SHP77 (cell line): ENCODE results near the gene OLAH.
"Not testable (repeated sequence)": the region's sequence is repeated elsewhere in the genome, so short reads cannot be mapped to it uniquely, and the experiment has no call there.

Source experiments
- DNase-seq, 2 experiments: peaks; one replicate each; lab custom pipeline; 2025; lab: John Stamatoyannopoulos, UW

The OLAH gene

DNA sequence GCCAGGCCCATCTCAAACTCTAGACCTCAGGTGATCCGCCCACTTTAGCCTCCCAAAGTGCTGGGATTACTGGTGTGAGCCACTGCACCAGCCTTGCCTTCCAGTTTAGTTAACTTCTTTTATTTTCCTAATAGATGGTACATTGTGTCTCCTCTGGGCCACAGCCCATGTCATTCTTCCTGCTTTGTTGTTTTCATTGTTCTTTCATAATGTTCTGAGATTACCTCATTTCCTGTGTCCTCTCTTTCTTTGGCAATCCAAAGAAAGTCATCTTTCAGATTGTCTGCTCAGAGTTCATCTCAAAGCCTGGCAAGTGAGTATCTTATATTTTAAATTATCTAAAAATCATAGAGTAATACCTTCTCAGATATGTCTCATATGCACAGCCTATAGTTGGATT lies at the start of gene OLAH:
OLAH (plus strand) TSS at position 270 of the 400 bp plus-strand sequence. CDS start 3,346 bp downstream, outside the sequence.
- DNase-seq = no peak

DNA sequence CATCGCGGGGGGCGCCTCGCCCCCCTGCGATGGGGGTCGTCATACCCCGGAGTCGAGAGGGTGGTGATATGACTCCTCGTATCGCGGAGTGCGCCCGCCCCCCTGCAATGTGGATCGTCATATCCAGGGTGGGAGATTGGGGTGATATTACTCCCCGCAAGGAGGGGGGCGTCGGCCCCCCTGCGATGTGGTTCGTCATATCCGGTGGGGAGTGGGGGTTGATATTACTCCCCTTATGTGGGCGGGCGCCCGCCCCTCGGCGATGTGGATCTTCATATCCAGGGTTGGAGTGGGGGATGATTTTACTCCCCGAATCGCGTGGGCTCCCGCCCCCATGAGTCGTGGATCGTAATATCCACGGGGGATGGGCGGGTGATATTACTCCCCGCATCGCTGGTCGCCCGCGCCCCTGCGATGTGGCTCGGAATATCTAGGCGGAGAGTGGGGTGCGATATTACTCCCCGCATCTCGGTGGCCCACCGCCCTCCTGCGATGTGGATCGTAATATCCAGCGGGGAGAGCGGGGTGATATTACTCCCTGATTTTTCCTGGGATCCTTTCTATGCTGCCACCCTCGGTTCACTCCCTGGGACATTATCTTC lies 47.7 kb upstream of the OLAH start:
- DNase-seq = no peak

DNA sequence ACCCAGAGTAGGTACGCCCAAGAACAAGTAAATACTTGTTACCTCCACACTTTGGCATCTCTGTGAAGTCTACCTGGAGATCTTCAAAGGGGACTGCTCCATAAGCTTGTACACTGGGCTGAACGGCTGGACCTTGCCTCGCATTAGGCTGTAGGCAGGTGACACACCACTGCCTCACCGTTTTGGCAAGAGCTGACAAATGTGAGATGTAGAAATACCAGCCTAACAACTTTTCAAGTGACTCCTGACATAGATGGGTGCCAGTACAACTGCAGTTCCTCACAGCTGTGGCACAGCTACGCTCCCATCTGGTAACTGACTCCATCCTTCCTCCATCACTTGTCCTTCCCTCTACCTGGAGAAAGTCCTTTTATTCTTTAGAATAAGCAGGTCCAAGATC lies 30.2 kb upstream of the OLAH start:
- not testable (repeated sequence) for DNase-seq

DNA sequence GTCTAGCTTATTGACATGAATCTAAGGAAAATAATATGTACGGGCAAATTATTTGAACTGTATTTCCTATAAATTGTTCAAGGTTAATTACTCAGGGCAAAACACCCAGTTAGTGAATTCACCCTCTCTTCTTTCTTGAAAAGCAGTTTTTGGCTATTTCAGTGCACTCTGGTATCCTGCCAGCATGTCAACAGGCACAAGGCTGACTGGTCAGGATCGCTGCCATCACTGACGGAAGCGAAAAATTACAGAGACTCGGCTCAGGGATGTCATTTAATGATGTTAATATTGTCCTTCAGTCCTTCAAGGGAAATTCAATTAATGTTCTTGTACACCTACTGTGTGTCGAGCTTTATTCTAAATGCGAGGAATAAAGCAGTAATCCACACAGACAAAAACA lies 28.3 kb upstream of the OLAH start:
- no peak for DNase-seq

DNA sequence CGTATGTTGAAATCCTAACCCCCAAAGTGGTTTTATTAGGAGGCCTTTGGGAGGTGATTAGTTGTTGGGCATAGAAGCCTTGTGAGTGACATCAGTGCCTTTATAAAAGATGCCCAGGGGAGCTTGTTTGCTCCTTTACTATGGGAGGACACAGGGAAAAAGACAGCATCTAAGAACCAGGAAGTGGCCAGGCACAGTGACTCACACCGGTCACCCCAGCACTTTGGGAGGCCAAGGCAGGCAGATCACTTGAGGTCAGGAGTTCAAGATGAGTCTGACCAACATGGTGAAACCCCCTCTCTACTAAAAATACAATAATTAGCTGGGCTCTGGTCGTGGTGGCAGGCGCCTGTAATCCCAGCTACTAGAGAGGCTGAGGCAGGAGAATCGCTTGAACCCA lies 22.8 kb upstream of the OLAH start:
- not testable (repeated sequence) for DNase-seq

DNA sequence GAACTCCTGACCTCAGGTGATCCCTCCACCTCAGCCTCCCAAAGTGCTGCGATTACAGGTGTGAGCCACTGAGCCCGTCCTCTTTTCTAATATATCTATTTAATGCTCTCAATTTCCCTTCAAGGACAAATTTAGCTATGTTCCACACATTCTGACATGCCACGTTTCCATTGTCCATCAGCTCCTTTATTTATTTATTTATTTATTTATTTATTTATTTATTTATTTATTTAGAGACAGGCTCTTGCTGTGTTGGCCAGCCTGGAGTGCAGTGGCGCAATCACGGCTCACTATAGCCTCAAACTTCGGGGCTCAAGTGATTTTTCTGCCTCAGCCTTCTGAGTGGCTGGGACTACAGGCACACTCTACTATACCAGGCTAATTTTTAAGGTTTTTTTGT lies 20.7 kb upstream of the OLAH start:
- not testable (repeated sequence) for DNase-seq

DNA sequence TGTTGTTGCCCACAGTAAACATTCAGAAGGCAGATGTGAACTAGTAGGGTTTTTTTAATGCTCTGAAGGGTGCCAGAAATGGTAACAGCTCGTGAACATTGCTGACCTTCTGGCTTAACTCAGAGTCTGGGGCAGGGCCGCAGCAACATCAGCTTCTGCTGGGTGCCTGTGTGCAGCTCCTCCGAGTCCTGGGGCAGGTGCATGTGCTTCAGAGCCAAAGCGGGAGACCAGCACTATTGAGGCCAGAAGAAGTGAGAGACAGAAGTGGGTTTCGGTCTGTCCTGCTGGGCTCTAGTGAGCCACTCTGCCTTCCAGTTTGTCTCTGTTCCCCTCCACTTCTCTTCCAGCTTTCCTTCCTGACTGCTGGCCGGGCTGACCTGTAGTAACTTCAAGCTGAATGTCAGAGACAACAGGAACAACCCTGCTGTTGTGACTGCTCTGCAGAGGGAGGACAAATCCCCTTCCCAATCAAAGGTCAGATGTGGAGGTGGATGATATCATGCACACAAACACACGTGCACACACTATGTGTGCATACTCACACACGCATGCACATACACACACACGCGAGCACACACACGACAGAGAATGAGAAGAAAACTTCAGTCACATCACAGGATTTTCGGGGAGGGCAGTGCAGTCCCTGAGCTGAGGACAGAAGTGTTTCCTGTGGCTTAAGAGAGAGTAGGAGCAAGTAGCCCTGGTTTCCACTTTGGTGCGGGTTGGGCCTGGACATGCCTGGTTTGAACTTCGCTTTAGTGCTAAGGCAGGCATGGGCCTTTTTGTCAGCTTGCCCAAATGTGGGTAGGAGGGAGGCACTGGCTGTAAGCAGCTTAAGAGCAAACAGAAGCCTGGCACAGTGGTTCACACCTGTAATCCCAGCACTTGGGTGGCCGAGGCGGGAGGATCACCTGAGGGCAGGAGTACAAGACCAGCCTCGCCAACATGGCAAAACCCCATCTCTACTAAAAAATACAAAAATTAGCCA lies 19.4 kb upstream of the OLAH start:
- DNase-seq = not testable (repeated sequence)

DNA sequence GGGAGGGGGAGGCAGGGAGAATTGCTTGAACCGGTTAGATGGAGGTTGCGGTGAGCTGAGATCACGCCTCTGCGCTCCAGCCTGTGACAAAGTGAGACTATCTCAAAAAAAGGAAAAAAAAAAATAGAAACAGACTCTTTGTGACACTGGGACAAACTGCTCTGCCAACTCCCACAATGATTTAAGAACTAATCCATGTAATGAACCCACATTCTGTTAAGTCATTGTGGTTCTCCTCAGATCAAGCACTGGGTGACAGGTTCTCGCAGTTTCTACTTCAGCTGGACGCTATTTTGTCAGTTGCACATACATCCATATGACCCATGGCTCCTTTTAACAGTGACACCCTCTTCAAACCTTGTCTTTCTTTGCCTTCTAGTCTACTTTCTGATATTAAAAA lies 18.7 kb upstream of the OLAH start:
- not testable (repeated sequence) for DNase-seq

DNA sequence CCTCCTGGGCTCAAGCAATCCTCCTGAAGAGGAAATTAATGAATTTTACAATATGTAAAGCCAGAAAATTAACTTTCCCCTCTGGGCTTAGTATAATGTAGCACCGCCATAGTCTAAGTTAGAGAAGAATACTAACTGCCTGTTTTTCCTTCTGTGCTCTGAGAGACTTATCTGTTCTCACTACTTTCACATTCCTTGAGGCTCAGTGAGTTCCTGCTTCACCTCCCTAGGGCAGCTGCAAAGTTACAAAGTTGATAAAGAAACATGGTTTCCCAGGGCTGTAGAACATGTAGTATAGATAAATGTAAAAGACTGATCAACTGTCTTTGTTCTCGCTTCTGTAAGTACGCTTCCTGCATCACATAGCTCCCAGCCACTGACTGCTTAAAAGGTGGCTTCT lies 16.0 kb upstream of the OLAH start:
- DNase-seq = no peak

DNA sequence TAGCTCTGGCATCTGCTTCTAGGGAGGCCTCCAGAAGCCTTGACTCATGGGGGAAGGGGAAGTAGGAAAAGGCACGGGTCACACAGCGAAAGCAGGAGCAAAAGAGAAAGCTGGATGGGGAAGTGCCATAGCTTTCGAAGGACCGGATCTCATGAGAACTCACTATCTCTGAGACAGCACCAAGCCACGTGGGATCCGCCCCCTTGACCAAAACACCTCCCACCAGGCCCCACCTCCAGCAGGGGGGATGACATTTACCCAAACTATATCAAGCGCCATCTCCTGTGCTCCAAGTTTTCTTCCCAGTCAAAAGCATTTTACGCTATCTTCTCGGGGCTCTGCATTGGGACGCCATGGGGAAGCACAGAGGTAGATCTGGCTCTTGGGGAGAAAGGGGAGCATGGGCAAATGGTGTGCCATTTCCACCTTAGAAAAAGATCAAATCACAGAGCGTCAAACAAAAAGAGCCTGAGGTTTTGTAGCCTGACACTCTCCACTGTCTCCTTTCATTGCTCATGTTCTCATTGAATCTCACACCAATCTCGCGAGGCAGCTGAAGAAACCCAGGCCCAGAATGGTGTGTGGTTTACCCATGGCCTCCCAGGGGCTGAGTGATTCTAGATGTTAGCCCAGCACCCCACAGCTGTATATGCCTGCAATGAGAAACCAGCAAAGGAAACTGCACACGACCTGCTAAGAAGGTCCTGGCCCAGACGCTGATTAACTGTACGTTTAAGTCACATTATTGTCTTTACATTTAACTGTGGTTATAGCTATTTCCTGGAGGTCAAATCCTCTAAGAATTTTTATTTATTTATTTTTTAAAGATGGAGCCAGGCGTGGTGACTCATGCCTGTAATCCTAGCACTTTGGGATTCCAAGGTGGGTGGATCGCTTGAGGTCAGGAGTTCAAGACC lies 8.1 kb upstream of the OLAH start:
- no peak for DNase-seq

DNA sequence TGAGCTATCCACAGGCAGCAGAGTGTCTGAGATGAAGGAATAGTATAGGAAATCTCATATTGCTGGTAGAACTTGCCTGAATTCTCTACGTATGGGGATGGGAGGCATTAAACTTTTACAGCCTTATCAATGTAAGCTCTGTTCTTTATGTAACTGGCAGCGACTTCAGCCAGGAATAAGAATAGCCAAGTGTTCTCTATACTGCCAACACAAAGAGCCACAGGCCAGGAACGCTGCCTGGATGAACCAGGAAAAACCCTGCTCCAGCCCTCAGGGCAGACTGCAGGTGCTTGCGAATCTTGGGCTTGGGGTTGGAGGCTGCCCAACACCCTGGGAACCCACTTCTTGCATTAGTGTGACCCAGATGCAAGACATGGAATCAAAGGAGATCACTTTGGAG lies 6.1 kb upstream of the OLAH start:
- DNase-seq = no peak

DNA sequence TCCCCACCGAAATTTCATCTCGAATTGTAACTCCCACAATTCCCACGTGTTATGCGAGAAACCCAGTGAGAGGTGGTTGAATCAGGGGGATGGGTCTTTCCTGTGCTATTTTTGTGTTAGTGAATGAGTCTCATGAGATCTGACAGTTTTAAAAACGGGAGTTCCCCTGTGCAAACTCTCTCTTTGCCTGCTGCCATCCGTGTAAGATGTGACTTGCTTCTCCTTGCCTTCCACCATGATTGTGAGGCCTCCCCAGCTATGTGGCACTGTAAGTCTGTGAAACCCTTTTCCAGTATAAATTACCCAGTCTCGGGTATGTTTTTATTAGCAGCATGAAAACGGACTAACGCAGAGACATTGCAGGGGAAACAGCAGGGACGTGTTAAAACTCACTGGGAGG lies 5.3 kb upstream of the OLAH start:
- DNase-seq = no peak

DNA sequence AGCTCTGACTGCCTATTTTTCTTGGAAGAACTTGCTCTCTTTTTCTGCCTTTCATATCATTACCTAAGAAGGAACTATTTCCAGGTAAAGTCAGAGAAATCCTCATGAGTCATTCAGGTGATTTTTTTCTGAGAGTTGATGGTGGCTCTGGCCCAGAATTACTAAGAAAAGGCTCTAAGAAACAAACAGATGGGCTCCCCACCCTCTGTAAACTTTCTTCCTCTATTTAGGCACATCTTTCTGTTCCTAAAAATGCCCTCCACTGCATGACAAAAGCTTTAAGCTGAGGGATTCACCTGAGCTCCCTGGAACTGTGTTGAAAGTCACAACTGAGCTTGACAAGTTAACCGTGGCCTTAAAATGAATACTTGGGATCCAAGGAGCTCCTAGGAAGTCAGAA lies 1.6 kb downstream of the OLAH start:
- no peak for DNase-seq

DNA sequence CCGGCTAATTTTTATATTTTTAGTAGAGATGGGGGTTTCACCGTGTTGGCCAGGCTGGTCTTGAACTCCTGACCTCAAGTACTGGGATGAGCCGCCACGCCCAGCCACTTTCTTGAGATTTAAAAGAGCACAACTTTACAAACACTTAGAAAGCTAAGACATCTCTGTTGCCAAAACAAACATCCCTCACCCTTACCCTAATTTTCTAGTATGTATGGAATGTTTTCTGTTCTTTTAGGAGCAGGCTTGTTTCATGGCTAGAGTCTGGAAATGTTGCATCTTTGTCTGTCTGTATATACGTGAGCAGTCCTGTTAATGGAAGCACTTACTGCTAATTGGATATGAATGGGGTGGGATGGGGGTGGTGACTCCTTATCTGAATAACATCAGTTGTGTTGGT lies 2.9 kb downstream of the OLAH start:
- DNase-seq = no peak

DNA sequence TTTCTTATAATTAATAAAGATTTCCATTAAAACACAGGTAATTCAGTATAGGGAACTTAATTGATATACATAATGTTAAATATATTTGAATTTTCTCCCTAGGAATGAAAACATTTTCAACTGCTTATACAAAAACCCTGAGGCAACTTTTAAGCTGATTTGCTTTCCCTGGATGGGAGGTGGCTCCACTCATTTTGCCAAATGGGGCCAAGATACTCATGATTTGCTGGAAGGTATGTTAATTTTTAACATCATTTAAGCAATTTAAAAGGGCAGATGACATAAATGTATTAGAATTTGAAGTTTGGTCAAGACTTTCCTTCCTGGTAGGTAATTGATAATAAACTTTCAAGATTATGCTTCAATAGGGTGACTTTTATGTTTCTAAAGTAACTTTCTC lies 5.8 kb downstream of the OLAH start:
- DNase-seq = no peak

DNA sequence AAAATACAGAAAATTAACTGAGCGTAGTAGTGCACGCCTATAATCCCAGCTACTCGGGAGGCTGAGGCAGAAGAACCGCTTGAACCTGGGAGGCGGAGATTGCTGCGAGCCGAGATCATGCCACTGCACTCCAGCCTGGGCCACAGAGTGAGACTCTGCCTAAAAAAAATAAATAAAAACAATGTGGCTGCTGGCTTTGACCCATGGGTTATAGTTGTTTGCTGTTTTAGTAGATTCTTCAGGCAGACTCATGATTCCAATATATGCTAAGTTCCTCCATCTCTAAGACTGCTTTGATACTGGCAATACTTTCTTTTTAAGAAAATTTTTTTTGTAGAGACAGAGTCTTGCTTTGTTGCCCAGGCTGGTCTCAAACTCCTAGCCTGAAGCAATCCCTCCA lies 8.4 kb downstream of the OLAH start:
- no peak for DNase-seq

DNA sequence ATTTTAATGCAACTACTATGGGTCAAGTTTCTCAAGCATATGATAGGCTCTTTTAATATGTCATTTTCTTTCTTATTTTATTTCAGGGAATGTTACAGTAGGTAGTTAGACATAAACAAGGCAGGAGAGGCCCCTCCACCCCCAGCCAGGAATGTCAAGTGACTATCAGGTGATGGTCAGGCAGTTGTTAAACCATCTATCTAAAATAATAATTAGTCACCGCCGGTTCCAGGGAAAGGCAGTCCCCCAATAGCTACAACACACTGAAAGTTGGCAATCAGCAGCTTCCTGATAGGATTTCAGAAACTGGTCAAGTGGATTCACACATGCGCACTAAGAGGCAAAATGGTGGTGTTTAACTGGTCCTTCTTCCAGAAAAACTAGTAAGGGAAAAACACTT lies 9.3 kb downstream of the OLAH start:
- DNase-seq = no peak

DNA sequence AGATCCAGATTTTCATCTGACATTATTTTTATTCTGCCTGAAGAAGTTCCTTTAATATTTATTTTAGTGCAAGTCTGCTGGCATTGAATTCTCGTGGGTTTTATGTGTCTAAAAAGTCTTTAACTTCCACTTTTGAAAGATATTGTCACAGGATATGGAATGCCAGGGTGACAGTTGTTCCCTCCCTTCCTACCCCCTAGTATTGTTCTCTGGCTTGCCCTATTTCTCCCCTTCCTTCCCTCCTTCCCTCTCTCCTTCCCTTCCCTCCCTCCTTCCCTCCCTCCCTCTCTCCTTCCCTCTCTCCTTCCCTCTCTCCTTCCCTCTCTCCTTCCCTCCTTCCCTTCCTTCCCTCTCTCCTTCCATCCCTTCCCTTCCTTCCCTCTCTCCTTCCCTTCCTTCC lies 14.9 kb downstream of the OLAH start:
- DNase-seq = no peak

DNA sequence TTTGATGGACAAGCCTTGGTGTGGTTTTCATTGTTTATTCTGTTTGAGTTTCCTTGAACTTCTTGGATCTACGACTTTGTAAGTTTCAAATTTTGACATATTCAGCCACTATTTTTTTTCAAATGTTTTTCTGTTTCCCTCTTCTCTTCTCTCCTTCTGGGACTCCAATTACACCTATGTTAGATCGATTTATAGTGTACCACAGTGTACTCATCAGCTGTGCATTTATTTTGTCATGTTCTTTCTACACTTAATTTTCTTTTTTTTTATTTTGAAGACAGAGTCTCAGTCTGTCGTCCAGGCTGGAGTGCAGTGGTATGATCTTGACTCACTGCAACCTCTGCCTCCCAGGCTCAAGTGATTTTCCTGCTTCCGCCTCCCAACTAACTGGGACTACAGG lies 16.2 kb downstream of the OLAH start:
- DNase-seq = no peak

DNA sequence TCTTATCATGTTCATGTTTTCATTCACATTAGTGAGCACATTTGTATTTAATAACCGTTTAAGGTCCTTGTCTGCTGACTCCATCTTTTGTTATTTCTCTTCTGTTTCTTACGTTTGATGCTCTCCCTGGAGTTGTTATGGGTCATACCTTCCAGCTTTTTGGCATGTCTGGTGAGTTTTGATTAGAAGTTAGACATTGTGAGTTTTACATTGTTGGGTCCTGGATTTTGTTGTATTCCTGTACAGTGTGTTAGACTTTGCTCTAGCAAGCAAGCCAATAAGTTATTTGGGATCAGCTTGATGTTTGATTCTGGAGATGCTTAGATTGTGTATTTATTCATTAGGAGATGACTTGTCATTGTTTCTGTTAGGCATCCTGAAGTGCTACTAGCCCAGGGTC lies 16.9 kb downstream of the OLAH start:
- no peak for DNase-seq

DNA sequence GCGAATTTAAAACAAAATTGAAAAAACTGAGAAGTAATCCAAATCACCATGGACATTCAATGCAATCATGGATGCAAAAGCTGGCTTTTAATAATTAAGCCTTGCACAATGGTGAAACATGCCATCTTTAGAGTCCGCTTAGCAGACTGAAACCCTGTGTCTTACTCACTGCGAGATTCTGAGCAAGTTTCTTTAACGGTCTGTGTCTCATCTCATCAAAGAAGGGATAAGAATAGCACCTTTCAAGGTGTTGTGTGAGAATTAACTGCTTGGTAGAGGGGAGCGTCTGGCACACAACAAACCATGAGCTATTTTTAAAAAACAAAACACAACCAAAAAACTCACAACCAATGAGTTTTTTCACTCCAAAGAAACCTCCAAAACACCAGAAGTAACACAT lies 23.4 kb downstream of the OLAH start:
- DNase-seq = no peak

DNA sequence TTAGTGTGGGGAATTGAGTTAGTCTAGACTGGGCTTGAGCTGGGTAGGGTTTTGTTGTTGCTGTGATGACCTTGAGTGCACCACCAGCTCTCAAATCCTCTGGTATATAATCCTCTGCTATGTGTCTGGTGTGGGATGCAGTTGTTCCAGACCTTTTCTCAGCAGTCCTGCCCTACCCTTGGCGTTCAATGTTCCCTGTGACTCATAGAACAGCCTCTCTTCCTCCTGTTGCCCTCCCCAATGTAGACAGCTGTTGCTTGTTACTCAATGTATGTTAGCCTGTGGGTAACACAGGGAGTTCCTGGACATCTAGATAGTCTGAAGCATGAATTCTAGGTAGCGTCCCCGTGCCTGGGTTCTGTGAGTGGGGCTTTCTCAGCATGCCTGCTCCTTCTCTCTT lies 25.1 kb downstream of the OLAH start:
- DNase-seq = no peak
